Sigmoid colon (tissue), 7 donors: Measurements from ENCODE around the gene TBCD. TPM values are rescaled to one million over a fixed set of nuclear protein-coding genes. Genes with fewer than 3 reads are reported as not detected.

Source experiments
- DNase-seq: peaks from one replicate; pipeline ENCODE4 v3.0.0-alpha.2; 2019
- H3K27ac ChIP-seq, 4 donors: fragments of 200-600 bp; sonication (generic); one replicate each; pipeline ENCODE4 v1.5.1; 2016 to 2019; ENCODE audit warnings: mild to moderate bottlenecking in 1 of 4
- H3K27me3 ChIP-seq, 3 donors: fragments of 200-600 bp; sonication (generic); one replicate each; pipeline ENCODE4 v1.5.1; 2019; ENCODE audit warnings: mild to moderate bottlenecking in 1 of 3
- H3K36me3 ChIP-seq, 4 donors: fragments of 200-600 bp; sonication (generic); one replicate each; pipeline ENCODE4 v1.5.1; 2016 to 2019
- H3K4me1 ChIP-seq, 4 donors: fragments of 200-600 bp; sonication (generic); one replicate each; pipeline ENCODE4 v1.5.1; 2017 to 2019
- H3K4me3 ChIP-seq, 4 donors: fragments of 200-600 bp; sonication (generic); one replicate each; pipeline ENCODE4 v1.5.1; 2017 to 2019; ENCODE audit warnings: mild to moderate bottlenecking in 2 of 4, moderate library complexity in 1 of 4
- H3K9me3 ChIP-seq, 4 donors: fragments of 200-600 bp in 3 of 4; sonication (generic) in 3 of 4; one replicate each; pipeline versions ENCODE4 v1.5.1 to v1.6.1; 2013 to 2019
- EP300 ChIP-seq, 4 donors: sonication (generic); formaldehyde crosslinking; IDR thresholded peaks; one replicate each; pipeline ENCODE4 v1.6.1; 2017; ENCODE audit warnings: antibody characterized with exemption in 4 of 4
- POLR2A ChIP-seq, 2 donors: fragments of 450-650 bp; IDR thresholded peaks; one replicate each; pipeline ENCODE4 v1.6.1; 2016; ENCODE audit warnings: antibody characterized with exemption in 2 of 2, mild to moderate bottlenecking in 2 of 2, moderate library complexity in 2 of 2
- POLR2AphosphoS5 ChIP-seq, 4 donors: sonication (generic); formaldehyde crosslinking; IDR thresholded peaks; one replicate each; pipeline ENCODE4 v1.6.1; 2017; ENCODE audit warnings: antibody characterized with exemption in 4 of 4
- WGBS, 2 donors: extraction: QIAGEN DNeasy Blood & Tissue Kit; methylation state at CpG; one replicate each; pipeline ENCODE4 v1.1.7; 2013; 5-methylcytosine and 5-hydroxymethylcytosine counted together
- intact Hi-C: fragments of 100-400 bp; cut with DNase I; formaldehyde crosslinking; loops from one replicate; pipeline ENCODE4 v1.15.1; 2023
- polyA plus RNA-seq, 3 donors: library from polyadenylated mRNA; stranded (reverse); fragments of 200-250 nt; gene quantifications; one replicate each; pipeline ENCODE4 v1.2.3, GENCODE V29; 2013
- total RNA-seq, 4 donors: library from RNA; depleted of rRNA; stranded (reverse); fragments of >200 nt; gene quantifications; one replicate each; pipeline ENCODE4 v1.1.0, GENCODE V29; 2016
- TF ChIP-seq, protein P1 (sequence below), 4 experiments: fragments of 450-650 bp in 3 of 4; fragments of 200-600 bp in 1 of 4; IDR thresholded peaks; one replicate each; pipeline ENCODE4 v1.5.1; 2016 to 2019; ENCODE audit warnings: antibody characterized with exemption in 4 of 4, mild to moderate bottlenecking in 3 of 4, moderate library complexity in 2 of 4
- donor health status: healthy with polysubstance abuse.
- donor health status: Bipolar disorder and iron deficiency.
- donor health status: healthy.

The TBCD gene
- total and polyA plus RNA-seq, 7 donors = 11.1 to 77.4 (median 34.2) TPM

DNA sequence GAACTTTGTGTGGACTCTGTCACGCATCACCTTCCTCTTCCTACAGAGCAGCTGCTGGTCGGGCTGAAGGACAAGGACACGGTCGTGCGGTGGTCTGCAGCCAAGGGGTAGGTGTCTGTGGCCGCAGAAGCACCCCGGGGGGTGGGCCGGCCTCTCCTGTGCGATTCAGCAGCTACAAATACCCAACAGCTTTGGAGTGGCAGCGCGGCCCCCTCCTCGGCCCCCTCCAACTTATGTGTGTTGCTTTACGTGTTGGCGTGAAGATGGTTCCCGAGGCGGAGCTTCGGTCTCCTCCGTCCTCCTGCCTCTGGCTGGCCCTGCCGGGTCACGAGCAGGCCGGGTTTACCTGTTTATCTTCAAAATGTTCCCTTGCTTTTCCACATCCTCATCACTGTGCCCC lies 55.7 kb downstream of the TBCD start:
- peaks cover 0 to 33% (median 7%) of the 10 kb centered on the region in 4 donors for H3K36me3 ChIP-seq
- H3K27me3 ChIP-seq = no peaks in the 10 kb centered on the region
- H3K4me3 ChIP-seq = no peak overlapping the region
- H3K9me3 ChIP-seq = no peaks in the 10 kb centered on the region
- H3K27ac ChIP-seq = no peak overlapping the region
- intact Hi-C loops = no loop called here
- 96 to 97% methylated on average over 21 of the region's 21 CpGs for WGBS, 2 donors
- H3K4me1 ChIP-seq = peaks cover 0 to 22% (median 17%) of the 10 kb centered on the region in 4 donors
- DNase-seq = no peak
- TF ChIP-seq POLR2AphosphoS5 (IDR thresholded peaks at IDR 0.05) (no peak), EP300 (IDR thresholded peaks at IDR 0.05) (no peak), POLR2A (IDR thresholded peaks at IDR 0.05) (no peak)
- TF ChIP-seq, protein P1, sequence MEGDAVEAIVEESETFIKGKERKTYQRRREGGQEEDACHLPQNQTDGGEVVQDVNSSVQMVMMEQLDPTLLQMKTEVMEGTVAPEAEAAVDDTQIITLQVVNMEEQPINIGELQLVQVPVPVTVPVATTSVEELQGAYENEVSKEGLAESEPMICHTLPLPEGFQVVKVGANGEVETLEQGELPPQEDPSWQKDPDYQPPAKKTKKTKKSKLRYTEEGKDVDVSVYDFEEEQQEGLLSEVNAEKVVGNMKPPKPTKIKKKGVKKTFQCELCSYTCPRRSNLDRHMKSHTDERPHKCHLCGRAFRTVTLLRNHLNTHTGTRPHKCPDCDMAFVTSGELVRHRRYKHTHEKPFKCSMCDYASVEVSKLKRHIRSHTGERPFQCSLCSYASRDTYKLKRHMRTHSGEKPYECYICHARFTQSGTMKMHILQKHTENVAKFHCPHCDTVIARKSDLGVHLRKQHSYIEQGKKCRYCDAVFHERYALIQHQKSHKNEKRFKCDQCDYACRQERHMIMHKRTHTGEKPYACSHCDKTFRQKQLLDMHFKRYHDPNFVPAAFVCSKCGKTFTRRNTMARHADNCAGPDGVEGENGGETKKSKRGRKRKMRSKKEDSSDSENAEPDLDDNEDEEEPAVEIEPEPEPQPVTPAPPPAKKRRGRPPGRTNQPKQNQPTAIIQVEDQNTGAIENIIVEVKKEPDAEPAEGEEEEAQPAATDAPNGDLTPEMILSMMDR (IDR thresholded peaks at IDR 0.05) = no peak

DNA sequence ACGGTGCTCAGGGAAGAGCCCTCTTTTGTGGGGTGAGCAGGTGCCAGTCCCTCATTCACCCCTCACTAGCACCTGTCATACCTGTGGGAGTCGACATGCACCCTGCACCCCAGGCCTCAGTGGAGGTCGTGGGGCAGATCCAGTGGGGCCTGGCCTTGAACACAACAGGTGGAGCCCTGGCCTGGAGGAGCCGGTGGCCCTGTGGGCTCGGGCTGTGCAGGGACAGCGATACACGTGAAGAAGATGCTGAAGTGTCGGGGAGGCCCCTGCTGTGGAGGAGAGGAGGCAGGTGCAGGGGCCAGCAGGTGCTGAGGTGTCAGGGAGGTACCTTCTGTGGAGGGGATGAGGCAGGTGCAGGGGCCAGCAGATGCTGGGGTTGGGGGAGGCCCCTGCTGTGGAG lies 56.1 kb downstream of the TBCD start:
- H3K36me3 ChIP-seq = peaks cover 0 to 33% (median 7%) of the 10 kb centered on the region in 4 donors
- H3K27ac ChIP-seq = no peak overlapping the region
- H3K27me3 ChIP-seq = no peaks in the 10 kb centered on the region
- no peak overlapping the region for H3K4me3 ChIP-seq
- TF ChIP-seq POLR2AphosphoS5 (IDR thresholded peaks at IDR 0.05) (no peak), POLR2A (IDR thresholded peaks at IDR 0.05) (no peak), EP300 (IDR thresholded peaks at IDR 0.05) (no peak)
- TF ChIP-seq, protein P1 (IDR thresholded peaks at IDR 0.05) = no peak
- 92% methylated on average over 8 of the region's 8 CpGs for WGBS, 2 donors
- no peak for DNase-seq
- intact Hi-C loops = no loop called here
- H3K4me1 ChIP-seq = peaks cover 0 to 22% (median 17%) of the 10 kb centered on the region in 4 donors
- no peaks in the 10 kb centered on the region for H3K9me3 ChIP-seq

DNA sequence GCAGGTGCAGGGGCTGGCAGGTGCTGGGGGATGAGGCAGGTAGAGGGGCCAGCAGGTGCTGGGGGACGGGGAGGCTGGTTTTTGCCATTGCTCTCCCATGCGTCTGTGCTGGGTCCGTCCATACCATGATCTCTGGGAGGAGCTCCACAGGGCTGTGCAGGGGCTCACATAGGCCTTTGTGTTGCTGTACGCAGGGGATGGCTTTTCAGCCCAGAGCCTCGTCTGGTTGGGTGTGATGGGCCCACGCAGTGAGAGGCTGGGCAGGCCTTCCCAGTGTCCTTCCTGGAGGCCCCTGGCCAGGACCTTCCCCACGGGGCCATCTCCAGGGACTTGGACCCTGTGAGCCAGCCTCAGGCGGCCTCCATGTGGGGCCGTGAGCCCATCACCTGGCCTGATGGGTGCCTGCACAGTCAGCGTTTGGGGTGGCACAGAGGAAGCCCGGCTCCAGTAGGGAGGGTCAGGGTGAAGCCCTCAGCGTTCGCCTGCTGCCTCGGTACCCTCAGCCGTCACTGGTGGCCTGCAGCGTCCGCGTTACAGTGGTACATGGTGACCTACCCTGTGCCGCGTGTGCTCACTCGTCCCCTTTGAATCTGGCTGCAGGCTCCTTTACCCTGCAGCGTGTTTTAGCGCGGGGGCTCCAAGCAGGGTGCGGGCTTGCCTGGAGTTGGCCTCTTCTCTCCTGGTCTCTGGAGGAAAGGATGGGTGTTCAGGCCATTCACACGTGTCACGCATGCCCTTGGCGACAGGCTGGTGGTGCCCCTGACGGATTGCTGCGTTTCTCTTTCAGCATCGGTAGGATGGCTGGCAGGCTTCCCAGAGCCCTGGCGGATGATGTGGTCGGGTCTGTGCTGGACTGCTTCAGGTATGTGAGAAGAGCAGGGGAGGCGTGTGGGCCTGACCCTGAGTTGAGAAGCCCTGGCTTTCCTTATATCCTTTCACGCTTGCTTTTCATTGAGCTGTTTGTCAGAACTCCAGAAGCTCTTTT lies 57.3 kb downstream of the TBCD start:
- Histone ChIP-seq H3K4me1 (peaks cover 0 to 19% (median 14%) of the 10 kb centered on the region in 4 donors), H3K4me3 (no peak overlapping the region), H3K27me3 (no peaks in the 10 kb centered on the region), H3K36me3 (peaks cover 0 to 33% (median 7%) of the 10 kb centered on the region in 4 donors), H3K27ac (peak overlapping the region in 3 of 4 donors; percentile 2 to 7 (median 4)), H3K9me3 (no peaks in the 10 kb centered on the region)
- DNase-seq = no peak
- 94% methylated on average over 35 of the region's 35 CpGs for WGBS, 2 donors
- no peak for TF ChIP-seq POLR2AphosphoS5 (IDR thresholded peaks at IDR 0.05)
- TF ChIP-seq POLR2A (IDR thresholded peaks at IDR 0.05) = no peak
- no peak for TF ChIP-seq EP300 (IDR thresholded peaks at IDR 0.05)
- TF ChIP-seq, protein P1 (IDR thresholded peaks at IDR 0.05) = no peak
- intact Hi-C loops = no loop called here

DNA sequence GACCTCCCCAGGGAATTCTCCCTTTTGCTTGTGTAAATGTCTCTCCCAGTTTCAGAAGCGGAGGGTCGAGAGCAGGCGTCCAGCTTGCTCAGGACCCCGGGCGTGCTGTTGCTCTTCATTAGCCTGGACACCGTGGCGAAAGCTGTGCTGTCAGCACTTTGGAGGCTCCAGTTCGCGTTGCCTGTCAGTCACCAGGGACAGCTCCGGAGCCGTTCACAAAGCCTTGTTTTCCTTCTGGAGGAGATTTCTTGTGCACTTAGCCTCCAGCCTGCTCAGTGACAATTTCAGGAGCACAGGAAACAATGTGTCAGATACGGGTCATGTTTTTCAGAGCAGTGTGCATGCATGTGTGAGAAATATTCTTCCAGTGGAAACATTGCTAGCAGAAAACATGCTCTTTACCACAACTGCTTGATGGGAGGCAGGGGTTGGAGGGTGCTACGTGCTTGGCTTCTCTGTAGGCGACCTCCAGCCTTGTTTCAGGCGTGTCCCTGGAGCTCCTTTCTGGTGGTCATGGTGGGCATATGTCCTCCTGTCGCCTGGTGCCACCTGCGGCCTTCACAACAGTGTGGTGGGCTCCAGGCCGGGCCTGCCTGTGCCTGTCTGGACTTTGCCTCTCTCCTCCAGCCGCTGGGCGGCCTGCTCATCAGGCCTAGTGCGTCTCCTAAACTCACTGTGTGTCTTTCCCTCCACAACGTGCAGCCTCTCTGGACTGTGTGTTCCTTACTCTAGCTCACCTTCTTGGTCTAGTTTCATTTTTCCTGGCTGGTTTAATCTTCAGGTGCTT lies 59.0 kb downstream of the TBCD start:
- H3K4me1 ChIP-seq = peaks cover 0 to 6% (median 3%) of the 10 kb centered on the region in 4 donors
- no peak overlapping the region for H3K27ac ChIP-seq
- H3K4me3 ChIP-seq = no peak overlapping the region
- TF ChIP-seq EP300 (IDR thresholded peaks at IDR 0.05) (no peak), POLR2AphosphoS5 (IDR thresholded peaks at IDR 0.05) (no peak)
- TF ChIP-seq, protein P1 (IDR thresholded peaks at IDR 0.05) = no peak
- 93 to 94% methylated on average over 22 of the region's 22 CpGs for WGBS, 2 donors
- no peak for DNase-seq
- H3K36me3 ChIP-seq = peaks cover 0 to 47% (median 12%) of the 10 kb centered on the region in 4 donors
- H3K27me3 ChIP-seq = no peaks in the 10 kb centered on the region
- no peaks in the 10 kb centered on the region for H3K9me3 ChIP-seq
- intact Hi-C loops = no loop called here
